GM18508 (cell line): ENCODE measurements around the gene TNFRSF18.
"Not testable (repeated sequence)": the region's sequence is repeated elsewhere in the genome, so short reads cannot be mapped to it uniquely, and the experiment has no call there.

ENCODE experiments used
- ATAC-seq: cut with Tn5 transposase; IDR thresholded peaks from one replicate; pipeline ENCODE4 v1.9.1; 2021; ENCODE audit warnings: moderate number of reproducible peaks; ENCODE audit not compliant: insufficient read depth, unreplicated experiment

The TNFRSF18 gene

DNA sequence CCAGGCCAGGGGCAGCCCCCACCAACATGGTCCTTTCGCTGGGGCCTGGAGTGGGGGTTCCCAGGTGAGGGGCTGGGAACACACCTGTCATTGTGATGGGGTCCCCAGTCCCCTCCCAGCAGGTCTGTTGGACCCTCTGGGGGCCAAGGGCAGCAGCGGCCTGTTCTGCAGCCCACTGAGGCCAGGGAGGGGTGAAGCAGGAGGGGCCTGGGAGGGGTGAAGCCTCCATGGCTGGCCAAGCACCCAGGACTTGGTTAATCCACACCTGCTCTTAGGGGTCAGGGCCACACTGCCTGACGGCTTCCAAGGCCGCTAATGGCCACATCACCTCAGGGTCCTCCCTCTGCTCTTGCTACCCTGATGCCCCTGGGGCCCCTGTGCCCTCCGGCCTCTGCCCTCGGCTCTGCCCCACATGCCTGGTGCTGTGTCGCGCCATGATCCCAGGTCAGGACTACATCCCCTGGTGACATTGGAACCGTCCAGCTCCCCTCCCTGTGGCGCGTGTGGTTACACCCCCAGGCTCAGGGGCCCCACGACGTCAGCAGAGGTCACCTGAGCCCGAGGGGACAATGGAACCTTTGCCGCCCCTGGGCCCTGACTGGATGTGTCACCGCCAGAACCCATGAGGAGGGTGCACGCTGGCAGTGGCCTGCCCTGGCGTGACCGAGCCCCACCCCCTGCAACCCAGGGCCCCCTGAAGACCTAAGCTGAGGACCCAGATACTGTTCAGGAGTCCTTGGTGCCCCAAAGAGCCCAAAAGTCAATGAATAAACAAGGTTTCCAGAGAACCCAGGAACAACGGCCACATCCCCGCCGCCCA, 7.0 kb downstream of the TNFRSF18 start:
- ATAC-seq = no peak

DNA sequence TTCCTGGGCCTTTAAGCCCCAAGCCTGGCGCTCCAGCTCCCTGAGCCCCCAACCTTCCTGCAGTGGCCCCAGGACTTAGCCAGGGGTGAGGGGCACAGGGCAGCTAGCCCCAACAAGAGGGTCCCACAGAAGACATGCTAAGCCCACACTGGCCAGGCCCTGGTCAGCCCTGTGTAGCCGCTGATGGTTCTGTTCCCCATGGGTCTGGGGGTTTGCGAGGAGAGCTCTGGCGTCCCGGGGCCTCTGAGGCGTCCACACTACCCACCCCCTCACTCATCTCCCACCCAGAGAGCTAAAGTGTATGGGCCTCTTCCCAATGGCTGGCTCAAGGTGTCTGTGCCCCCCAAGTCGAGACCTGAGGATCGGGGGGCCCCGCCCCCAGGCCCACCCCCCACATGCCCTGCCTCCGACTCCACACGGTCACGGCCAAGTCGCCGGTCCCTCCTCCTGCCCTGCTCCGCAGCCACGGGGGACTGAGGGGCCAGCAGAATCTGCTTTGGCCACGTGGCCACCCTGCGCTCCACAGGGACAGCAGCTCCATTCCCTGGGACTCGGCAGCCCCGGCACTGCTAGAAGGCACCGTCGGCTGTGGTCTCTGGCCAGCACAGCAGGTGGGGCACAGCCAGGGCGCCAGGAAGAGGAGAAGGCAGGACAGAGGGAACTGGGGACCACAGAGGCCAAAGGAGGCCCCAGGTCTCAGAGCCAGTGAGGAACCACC, 7.8 kb downstream of the TNFRSF18 start:
- ATAC-seq = no peak

DNA sequence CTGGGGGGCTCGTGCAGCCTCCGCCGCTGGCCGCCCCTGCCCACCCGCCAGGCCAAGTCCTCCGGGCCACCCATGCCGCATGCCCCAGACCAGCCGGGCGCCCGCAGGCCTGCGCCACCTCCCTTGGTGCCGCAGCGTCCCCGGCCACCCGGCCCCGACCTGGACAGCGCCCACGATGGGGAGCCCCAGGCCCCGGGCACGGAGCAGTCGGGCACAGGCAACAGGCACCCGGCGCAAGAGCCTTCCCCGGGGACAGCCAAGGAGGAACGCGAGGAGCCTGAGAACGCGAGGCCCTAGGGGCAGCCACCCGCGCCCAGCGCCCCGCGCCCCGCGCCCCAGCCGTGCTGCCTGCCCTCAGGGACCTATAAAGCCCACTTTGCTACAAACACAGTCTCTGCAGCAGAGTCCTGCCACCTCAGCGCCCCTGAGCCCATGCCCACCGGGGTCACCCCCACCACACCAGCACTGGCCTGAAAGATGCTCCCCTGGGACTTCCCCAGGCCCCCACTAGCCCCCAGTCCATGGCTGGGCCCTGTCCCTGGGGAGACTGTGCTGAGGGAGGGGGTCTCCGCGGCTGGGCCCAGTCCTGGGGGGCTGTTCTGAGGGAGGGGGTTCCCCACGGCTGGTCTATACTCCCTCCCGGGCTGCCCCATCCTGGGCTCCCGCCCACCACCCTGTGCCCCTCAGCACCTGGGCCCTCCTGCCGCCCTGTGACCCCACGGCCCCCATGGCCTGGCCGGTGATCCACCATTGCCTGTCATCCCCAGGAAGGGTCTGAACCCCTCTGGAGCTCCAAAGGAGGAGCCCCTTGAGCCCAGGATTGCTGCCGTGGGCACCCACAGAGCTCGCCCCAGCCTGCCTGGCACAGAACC, 8.6 kb downstream of the TNFRSF18 start:
- ATAC-seq = no peak

DNA sequence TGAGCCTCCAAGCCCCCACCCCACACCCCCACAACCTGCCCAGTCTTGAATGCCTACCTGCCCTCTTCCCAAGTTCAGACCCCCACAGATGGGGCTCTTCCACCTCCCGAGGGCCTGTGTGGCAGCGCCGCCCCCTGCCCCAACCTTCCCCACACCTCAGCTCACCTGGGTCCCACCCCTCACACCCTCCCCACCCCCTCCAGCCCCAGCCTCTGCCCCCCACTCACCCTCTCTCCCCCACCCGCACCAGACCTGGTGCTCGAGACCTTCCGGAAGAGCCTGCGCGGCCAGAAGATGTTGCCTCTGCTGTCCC, 9.2 kb downstream of the TNFRSF18 start:
- ATAC-seq = no peak

DNA sequence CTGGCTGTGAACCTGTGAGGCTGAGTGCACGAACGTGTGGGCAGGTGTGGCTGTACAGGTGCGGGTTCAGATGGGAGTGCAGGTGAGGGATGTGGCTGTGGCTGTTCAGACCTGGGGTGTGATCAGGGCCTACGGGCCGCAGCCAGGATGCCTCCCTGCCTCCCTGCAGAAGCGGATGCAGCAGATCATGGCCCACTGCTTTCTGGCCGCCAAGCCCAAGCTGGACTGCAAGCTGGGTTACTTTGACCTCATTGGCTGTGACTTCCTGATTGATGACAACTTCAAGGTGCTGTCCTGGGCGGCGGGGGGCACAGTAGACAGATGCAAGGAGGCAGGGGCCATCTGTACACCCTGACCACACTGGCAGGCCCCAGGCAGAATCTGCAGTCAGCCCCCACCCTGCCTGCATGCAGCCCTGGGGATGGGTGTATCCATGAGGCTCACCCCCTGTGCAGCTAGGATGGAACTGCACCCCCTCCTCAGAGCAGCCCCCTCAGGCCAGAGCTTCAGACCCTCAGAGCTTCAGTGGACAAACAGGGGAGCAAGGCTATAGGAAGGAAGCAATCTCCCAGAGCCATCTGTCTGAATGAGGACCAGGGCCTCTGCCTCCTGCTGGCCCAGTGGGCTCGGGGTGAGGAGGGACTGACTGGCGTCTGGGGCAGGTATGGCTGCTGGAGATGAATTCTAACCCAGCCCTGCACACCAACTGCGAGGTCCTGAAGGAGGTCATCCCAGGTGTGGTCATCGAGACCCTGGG, 9.8 kb downstream of the TNFRSF18 start:
- no peak for ATAC-seq

DNA sequence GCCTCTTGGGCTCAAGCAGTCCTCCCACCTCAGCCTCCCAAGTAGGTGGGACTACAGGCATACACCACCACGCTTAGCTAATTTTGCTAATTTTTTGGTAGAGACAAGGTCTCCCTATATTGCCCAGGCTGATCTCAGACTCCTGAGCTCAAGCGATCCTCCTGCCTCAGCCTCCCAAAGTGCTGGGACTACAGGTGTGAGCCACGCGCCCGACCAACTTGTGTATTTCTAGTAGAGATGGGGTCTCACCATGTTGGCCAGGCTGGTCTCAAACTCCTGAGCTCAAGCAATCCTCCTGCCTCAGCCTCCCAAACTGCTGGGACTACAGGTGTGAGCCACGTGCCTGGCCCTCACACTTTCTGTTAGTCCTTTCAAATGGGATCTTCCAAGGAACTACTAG, 10.7 kb downstream of the TNFRSF18 start:
- ATAC-seq = not testable (repeated sequence)

DNA sequence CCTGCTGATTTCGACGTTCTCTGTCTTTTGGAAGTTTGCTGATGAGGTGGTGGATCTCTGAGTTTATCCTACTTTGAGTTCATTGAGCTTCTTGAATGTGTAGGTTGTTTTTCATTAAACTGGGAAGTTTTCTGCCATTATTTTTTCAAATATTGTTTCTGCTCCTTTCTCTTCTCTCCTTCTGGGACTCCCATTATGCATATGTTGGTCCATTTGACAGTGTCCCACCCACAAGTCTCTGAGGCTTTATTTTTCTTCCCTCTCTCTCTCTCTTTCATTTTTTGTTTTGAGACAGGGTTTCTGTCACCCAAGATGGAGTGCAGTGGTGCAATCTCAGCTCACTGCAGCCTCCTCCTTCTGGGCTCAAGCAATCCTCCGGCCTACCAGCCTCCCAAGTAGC, 11.7 kb downstream of the TNFRSF18 start:
- no peak for ATAC-seq

DNA sequence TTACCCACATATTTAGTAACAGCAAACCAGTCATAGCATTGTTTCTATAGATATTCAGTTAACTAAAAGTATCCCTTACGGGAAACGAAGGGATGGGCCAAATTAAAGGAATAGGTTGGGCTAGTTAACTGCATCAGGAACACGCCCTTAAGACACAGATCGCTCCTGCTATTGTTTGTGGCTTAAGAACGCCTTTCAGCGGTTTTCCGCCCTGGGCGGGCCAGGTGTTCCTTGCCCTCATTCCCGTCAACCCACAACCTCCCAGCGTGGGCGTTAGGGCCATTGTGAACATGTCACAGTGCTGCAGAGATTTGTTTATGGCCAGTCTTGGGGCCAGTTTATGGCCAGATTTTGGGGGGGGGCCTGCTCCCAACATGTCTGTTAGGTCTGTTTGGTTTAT, 14.7 kb downstream of the TNFRSF18 start:
- no peak for ATAC-seq

DNA sequence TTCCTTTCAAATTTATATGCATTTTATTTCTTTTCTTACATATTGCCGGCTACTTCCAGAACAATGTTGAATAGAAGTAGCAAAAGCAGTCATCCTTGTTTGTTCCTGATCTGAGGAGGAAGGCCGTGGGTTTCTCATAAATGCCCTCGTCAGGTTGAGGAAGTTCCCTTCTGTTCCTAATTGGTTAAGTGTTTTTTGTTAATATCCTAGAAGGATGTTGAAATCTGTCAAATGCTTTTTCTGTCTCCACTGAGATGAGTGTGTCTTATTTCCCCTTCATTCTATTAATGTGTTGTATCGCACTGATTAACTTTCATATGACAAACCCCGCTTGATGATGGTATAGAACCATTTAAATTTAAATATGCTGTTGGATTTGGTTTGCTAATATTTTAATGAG, 17.3 kb downstream of the TNFRSF18 start:
- no peak for ATAC-seq

DNA sequence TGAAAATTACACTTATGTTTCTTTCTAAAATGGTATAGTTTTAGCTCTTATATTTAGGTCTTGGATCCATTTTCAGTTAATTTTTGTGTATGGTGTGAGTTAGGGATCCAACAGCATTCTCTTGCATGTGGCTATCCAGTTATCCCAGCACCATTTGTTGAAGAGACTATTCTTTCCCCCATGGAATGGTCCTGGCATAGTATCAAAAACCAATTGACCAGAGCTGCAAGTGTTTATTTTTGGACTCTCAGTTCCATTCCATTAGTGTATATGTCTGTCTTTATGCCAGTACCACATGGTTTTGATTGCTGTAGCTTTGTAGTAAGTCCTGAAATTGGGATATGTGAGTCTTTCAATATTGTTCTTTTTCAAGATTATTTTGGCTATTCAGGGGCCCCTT, 18.5 kb downstream of the TNFRSF18 start:
- no peak for ATAC-seq

DNA sequence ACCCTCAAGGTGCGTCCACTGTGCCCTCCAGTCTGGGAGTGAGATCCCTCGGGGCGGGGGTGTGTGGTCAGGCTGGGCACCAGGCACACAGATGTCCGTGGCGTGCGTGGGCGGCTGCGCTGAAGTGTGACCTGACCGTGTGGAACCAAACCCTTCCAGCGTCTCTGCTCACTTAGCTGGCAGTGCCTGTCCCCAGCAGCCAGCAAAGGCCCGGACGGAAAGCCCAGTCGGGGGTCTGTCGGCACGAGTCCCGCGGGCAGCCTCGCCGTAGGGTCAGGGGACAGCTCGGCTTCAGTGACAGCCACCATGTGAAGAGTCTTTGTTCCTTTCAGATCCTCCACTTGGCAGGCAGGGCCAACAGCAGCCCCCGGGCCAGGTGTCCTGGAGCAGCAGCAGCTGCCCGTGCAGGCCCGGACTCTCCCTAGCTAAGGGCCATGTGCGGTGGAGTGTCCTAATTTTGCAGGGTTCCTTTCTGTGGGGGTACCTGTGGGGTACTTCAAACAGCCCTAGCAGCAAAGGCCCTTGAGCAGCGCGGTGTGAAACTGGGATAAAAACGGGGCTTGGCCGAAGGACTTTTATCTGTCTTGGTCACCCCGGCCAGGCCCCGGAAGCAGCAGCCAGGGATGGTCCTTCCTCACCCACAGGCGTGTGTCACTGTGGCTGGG, 21.2 kb downstream of the TNFRSF18 start:
- no peak for ATAC-seq

DNA sequence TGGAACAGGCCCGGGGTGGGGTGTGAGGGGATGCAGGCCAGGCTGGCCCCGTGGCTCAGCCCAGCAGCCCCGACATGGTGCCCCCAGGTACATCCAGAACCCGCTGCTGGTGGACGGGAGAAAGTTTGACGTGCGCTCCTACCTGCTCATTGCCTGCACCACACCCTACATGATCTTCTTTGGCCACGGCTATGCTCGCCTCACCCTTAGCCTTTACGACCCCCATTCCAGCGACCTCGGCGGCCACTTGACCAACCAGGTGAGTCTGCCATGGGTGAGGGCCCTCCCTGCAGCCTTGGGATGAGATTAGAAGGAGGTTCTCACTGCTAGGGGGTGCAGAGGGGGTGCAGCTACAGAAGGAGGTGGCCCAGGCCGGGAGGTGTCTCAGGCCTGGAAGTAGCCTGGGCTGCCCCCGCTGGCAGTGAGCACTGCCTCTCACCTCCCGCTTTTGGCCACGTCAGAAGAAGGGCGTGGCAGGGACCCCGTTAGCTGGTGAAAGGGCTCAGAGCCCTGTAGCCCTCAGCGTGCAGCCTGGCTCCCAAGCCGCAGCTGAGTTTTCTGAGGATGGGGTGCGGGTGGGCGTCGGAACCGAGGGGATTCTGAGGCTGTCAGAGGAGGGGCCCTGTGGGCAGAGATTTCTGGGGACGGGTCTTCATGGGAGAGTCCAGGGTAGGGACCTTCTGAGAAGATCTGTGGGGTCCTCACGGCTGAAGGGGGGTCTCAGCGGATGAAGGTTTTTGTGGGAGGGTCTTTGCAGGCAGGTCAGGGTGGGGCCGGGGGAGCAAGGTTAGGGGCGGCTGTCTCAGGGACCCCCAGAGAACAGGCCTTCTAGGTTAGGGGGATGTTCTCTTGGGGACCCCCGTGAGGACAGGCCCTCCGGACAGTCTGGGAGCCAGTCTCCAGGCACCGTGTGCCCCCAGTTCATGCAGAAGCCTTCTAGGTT, 22.3 kb downstream of the TNFRSF18 start:
- ATAC-seq = no peak

DNA sequence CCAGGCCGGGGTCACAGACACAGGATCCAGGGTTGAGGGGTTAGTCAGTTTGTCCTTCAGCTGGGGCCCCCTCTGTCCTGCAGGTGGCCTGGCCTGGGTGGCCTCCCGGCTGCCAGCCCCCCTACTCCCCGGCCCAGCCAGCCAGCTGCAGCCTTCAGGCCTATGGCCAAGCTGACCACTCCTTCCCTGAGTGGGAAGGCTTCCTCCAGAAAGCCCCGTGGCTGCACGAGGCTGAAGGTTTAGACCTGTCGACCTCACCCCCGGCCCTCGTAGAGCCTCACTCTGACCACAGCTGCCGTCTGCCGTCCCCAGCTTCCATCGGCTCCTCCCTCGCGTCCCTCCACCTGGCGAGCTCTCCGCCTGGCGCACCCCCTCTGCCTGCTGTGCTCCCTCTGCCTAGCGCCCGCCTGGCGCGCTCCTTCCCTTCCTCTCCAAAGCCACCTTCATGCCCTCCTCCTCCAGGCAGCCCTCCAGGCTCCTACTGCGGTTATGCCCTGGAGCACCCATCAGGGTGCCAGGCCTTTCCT, 23.1 kb downstream of the TNFRSF18 start:
- ATAC-seq = no peak

DNA sequence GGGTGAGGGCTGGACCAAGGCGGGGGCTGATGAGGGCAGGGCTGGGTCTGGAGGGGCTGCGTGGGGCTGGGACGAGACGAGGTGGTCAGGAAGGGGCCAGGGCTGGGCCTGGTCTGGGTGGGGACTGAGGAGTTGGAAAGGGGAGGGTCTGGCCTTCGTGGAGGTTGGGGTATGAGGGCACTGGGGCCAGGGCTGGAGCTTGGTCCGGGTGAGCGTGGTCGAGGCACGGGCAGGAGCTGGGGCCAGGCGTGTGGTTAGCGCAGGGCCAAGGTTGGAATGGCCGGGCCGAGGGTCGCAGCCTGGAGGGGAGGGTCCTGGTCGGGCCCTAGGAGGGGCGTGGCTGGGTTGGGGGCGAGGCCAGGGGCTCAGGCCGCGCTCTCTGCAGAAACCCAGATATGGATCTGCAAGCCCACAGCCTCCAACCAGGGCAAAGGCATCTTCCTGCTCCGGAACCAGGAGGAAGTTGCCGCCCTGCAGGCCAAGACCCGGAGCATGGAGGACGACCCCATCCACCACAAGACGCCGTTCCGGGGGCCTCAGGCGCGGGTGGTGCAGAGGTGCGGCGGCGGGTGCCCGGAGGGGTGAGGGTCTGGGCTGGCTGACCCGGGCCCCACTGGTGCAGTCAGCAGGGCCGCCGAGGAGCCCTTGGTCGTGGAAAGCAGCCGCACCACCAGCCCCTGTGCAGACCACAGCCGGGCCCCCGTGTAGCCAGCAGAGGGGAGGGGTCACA, 23.7 kb downstream of the TNFRSF18 start:
- no peak for ATAC-seq

DNA sequence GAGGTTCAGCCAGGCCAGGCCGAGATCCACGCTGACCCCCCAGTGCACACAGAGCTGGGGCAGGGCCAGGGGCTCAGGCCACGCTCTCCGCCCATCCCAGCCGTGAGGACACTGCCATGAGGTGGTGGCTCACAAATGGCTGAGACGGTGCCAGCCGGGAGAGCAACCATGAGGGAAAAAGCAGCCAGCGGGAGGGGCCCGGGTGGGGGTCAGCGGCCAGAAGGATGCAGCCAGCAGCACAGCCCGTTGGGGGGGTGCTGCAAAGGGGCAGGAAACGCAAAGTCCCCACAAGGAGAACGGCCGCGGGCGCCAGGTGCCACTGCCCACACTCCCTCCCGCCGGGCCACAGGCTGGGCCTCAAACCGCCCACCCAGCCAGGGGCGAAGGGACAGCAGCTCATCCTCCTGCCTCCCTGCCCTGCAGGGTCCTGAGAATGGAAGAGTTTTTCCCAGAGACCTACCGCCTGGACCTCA, 24.4 kb downstream of the TNFRSF18 start:
- ATAC-seq = no peak

DNA sequence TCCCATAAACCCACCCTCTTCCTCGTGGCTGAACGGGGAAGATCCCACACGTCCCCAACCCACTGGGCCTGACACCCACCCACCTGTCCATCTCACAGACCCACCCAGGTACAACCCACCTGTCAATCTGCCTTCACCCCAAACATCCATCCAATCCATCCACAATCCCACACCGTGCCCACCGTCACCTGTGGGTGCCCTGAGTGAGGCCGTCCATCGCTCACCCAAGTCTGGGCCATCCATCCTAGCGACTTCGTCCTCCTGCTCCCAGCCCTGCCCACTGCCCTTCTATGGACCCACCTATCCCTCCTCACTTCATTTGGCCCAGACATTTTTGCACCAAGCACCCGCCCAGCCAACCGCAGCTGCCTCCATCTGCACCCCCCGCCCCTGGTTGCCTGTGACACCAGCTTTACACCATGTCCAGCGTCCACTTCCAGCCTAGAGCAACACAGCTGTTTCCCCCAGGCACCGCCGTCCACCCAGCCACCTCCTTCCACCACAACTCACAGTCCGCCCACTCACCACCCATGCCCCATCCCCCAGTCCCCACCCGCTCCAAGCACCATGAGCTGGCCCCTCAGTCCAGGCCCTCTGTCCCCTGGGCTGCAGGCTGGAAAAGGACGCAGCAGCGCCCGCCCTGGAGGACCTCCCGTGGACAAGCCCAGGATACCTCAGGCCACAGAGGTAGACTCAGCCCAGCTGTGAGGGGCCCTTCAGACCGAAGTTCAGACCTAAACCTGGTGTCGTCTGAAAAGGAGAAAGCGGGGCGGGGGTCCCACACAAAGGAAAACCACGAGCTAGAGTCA, 25.1 kb downstream of the TNFRSF18 start:
- no peak for ATAC-seq
